CD14-positive monocyte (primary cell): Measurements from ENCODE around the gene STXBP6. TPM values are rescaled to one million over a fixed set of nuclear protein-coding genes. Genes with fewer than 3 reads are reported as not detected.

ENCODE experiments used
- DNase-seq, 3 donors: peaks; one replicate each; pipeline ENCODE4 v3.0.0-alpha.2; 2011 to 2022
- H2AFZ ChIP-seq: 2 replicates; pipeline ENCODE4 v1.6.0; 2012; ENCODE audit warnings: mild to moderate bottlenecking, low read depth, low read length, inconsistent platforms; ENCODE audit not compliant: insufficient read depth, poor library complexity, severe bottlenecking
- H3K27ac ChIP-seq, 2 donors: 1 replicate in 1 of 2; 2 replicates in 1 of 2; pipeline ENCODE4 v1.5.1; 2012 to 2013; ENCODE audit warnings: low read length in 2 of 2, control low read depth in 1 of 2, inconsistent platforms in 1 of 2, low read depth in 1 of 2, mild to moderate bottlenecking in 1 of 2
- H3K27me3 ChIP-seq, 2 donors: one replicate each; pipeline versions ENCODE4 v1.6.0 to v1.6.1; 2011 to 2013; ENCODE audit warnings: low read length in 2 of 2; ENCODE audit not compliant: control insufficient read depth in 2 of 2, insufficient read depth in 2 of 2
- H3K36me3 ChIP-seq, 2 donors: replicated peaks in 1 of 2; 1 replicate in 1 of 2; 2 replicates in 1 of 2; pipeline versions ENCODE4 v1.5.1 to v1.6.1; 2012 to 2013; ENCODE audit warnings: low read length in 2 of 2, control low read depth in 1 of 2, inconsistent platforms in 1 of 2, mild to moderate bottlenecking in 1 of 2; ENCODE audit not compliant: insufficient read depth in 2 of 2, control insufficient read depth in 1 of 2
- H3K4me1 ChIP-seq, 2 donors: 1 replicate in 1 of 2; 2 replicates in 1 of 2; pipeline versions ENCODE4 v1.5.1 to v1.6.1; 2012 to 2013; ENCODE audit warnings: low read length in 2 of 2, control low read depth in 1 of 2, inconsistent platforms in 1 of 2, mild to moderate bottlenecking in 1 of 2, moderate library complexity in 1 of 2; ENCODE audit not compliant: insufficient read depth in 2 of 2, control insufficient read depth in 1 of 2
- H3K4me2 ChIP-seq: replicated peaks from 2 replicates; pipeline ENCODE3; 2012; ENCODE audit warnings: low read length, moderate library complexity, mild to moderate bottlenecking; ENCODE audit not compliant: poor library complexity, severe bottlenecking; ENCODE audit errors: extremely low read depth
- H3K4me3 ChIP-seq, 3 experiments: fragments of 200-600 bp in 1 of 3; sonication (generic) in 1 of 3; replicated peaks in 1 of 3; 1 replicate in 2 of 3; 2 replicates in 1 of 3; pipeline ENCODE4 v1.5.1; 2011 to 2013; ENCODE audit warnings: low read length in 3 of 3, mild to moderate bottlenecking in 3 of 3, control low read depth in 2 of 3, low read depth in 2 of 3, inconsistent platforms in 1 of 3, moderate library complexity in 1 of 3
- H3K79me2 ChIP-seq: 2 replicates; pipeline ENCODE4 v1.6.0; 2012; ENCODE audit warnings: mild to moderate bottlenecking, control low read depth, inconsistent platforms, low read length, moderate library complexity; ENCODE audit not compliant: insufficient read depth
- H3K9ac ChIP-seq: 2 replicates; pipeline ENCODE4 v1.6.0; 2017; ENCODE audit warnings: low read length, mild to moderate bottlenecking; ENCODE audit not compliant: insufficient read depth, poor library complexity, severe bottlenecking
- H3K9me3 ChIP-seq, 2 donors: replicated peaks in 1 of 2; 1 replicate in 1 of 2; 2 replicates in 1 of 2; pipeline versions ENCODE4 v1.5.1 to v1.6.1; 2012 to 2013; ENCODE audit warnings: low read length in 2 of 2, control low read depth in 1 of 2; ENCODE audit not compliant: control insufficient read depth in 1 of 2, insufficient read depth in 1 of 2
- H4K20me1 ChIP-seq: 2 replicates; pipeline ENCODE4 v1.6.0; 2012; ENCODE audit warnings: mild to moderate bottlenecking, low read length, control low read depth, moderate library complexity; ENCODE audit not compliant: insufficient read depth
- H3K27ac Mint-ChIP-seq, 7 donors: one replicate each; pipeline ENCODE4 v1.8.0; 2020; ENCODE audit warnings: mild to moderate bottlenecking in 7 of 7, mixed read lengths in 7 of 7, moderate library complexity in 6 of 7, inconsistent platforms in 2 of 7
- H3K27me3 Mint-ChIP-seq, 3 donors: one replicate each; pipeline ENCODE4 v1.8.0; 2021 to 2022; ENCODE audit warnings: low read depth in 3 of 3, mild to moderate bottlenecking in 3 of 3, mixed read lengths in 3 of 3, moderate library complexity in 3 of 3, inconsistent platforms in 1 of 3
- H3K36me3 Mint-ChIP-seq, 2 donors: one replicate each; pipeline ENCODE4 v1.8.0; 2020; ENCODE audit warnings: mixed read lengths in 2 of 2, inconsistent platforms in 1 of 2, mild to moderate bottlenecking in 1 of 2
- H3K4me1 Mint-ChIP-seq: one replicate; pipeline ENCODE4 v1.8.0; 2020; ENCODE audit warnings: mild to moderate bottlenecking, mixed read lengths
- H3K4me3 Mint-ChIP-seq, 2 donors: one replicate each; pipeline ENCODE4 v1.8.0; 2020; ENCODE audit warnings: mild to moderate bottlenecking in 2 of 2, mixed read lengths in 2 of 2, moderate library complexity in 1 of 2
- H3K9me3 Mint-ChIP-seq, 7 donors: one replicate each; pipeline ENCODE4 v1.8.0; 2020 to 2022; ENCODE audit warnings: mixed read lengths in 7 of 7, mild to moderate bottlenecking in 6 of 7, moderate library complexity in 6 of 7, inconsistent platforms in 2 of 7
- WGBS: methylation state at CpG from one replicate; pipeline ENCODE4 v1.1.5; 2013; ENCODE audit warnings: missing lambda C conversion rate; ENCODE audit not compliant: insufficient coverage; 5-methylcytosine and 5-hydroxymethylcytosine counted together
- intact Hi-C, 2 donors: fragments of 100-400 bp; cut with micrococcal nuclease; formaldehyde crosslinking; loops; one replicate each; pipeline versions ENCODE4 v1.15.0 to v1.15.1; 2023
- polyA plus RNA-seq, 3 donors: library from polyadenylated mRNA; depleted of rRNA in 1 of 3; unstranded in 2 of 3; stranded (reverse) in 1 of 3; fragments of 300-500 nt in 2 of 3; fragments of >200 nt in 1 of 3; fragmentation: Illumina TruSeq in 2 of 3; gene quantifications; 1 replicate in 2 of 3; 2 replicates in 1 of 3; pipeline ENCODE4 v1.2.3, GENCODE V29; 2012 to 2021
- TF ChIP-seq, protein P1 (sequence below): fragments of 200-600 bp; IDR thresholded peaks from one replicate; pipeline ENCODE4 v1.8.0; 2022; ENCODE audit warnings: antibody characterized with exemption, mild to moderate bottlenecking

STXBP6 gene
- polyA plus RNA-seq, 3 donors, result 0.05 to 0.25 (median 0.08) TPM

DNA sequence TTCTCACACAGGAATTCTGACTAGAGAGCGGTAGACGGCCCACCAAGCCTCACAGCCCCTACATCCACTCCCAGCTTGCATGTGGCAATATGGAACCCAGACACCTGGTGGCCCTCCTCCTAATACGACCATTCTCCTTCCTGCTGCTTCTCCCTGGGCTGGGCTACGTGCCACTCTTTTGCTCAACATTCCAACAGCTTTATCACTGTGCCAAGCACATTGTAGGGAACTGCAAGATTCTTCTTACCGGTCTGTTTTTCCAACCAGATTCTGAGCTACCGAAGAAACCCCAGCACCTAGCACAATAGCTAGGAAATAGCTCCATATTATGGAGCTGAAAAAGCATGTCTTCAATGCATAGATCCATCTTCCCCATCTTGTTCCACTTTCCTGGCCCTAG lies 58.1 kb downstream of the STXBP6 start:
- Histone ChIP-seq H3K79me2 (no peaks in the 10 kb centered on the region), H2AFZ (no peak overlapping the region), H3K9me3 (no peaks in the 10 kb centered on the region), H4K20me1 (no peaks in the 10 kb centered on the region), H3K4me1 (peaks cover 25 to 31% of the 10 kb centered on the region in 2 donors), H3K27ac (no peak overlapping the region), H3K4me2 (no peak overlapping the region), H3K4me3 (no peak overlapping the region), H3K27me3 (no peaks in the 10 kb centered on the region), H3K9ac (no peak overlapping the region), H3K36me3 (no peaks in the 10 kb centered on the region)
- Mint-ChIP-seq H3K36me3 (no peaks in the 10 kb centered on the region), H3K4me1 (peaks cover 36% of the 10 kb centered on the region), H3K9me3 (peaks cover 0 to 3% (median 0%) of the 10 kb centered on the region in 7 donors), H3K4me3 (no peak overlapping the region), H3K27ac (no peak overlapping the region), H3K27me3 (peaks cover 0 to 2% (median 0%) of the 10 kb centered on the region in 3 donors)
- WGBS, result 97% methylated on average over 6 of the region's 6 CpGs
- TF ChIP-seq, protein P1, sequence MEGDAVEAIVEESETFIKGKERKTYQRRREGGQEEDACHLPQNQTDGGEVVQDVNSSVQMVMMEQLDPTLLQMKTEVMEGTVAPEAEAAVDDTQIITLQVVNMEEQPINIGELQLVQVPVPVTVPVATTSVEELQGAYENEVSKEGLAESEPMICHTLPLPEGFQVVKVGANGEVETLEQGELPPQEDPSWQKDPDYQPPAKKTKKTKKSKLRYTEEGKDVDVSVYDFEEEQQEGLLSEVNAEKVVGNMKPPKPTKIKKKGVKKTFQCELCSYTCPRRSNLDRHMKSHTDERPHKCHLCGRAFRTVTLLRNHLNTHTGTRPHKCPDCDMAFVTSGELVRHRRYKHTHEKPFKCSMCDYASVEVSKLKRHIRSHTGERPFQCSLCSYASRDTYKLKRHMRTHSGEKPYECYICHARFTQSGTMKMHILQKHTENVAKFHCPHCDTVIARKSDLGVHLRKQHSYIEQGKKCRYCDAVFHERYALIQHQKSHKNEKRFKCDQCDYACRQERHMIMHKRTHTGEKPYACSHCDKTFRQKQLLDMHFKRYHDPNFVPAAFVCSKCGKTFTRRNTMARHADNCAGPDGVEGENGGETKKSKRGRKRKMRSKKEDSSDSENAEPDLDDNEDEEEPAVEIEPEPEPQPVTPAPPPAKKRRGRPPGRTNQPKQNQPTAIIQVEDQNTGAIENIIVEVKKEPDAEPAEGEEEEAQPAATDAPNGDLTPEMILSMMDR, result no peak
- intact Hi-C loops, result no loop called here
- no peak for DNase-seq

DNA sequence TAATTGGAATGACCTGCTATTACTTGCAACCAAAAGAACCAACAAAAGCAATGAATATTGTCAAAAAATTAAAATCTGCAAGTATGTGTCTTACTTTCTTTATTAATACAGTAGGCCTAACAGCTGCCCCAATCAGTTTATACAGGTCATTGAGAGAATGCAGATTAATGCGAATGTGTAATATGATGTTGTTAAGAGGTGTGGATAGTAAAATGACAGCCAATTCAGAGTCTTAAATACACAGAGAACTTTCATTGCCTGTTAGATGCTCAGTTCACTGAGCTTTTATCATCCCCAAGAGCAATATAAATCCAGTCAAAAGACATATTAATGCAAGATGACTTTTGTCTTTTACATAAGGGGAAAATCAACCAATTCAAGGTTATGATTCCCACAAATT lies 58.7 kb downstream of the STXBP6 start:
- Histone ChIP-seq H2AFZ (no peak overlapping the region), H4K20me1 (no peaks in the 10 kb centered on the region), H3K9ac (no peak overlapping the region), H3K79me2 (no peaks in the 10 kb centered on the region), H3K36me3 (no peaks in the 10 kb centered on the region), H3K4me3 (no peak overlapping the region), H3K27me3 (no peaks in the 10 kb centered on the region), H3K4me1 (peaks cover 25 to 33% of the 10 kb centered on the region in 2 donors), H3K4me2 (no peak overlapping the region), H3K9me3 (no peaks in the 10 kb centered on the region), H3K27ac (no peak overlapping the region)
- WGBS, result no CpG with 5 or more reads among the region's 1 CpG
- intact Hi-C loops, result no loop called here
- no peaks in the 10 kb centered on the region for H3K27me3 Mint-ChIP-seq
- H3K9me3 Mint-ChIP-seq, result peaks cover 0 to 3% (median 0%) of the 10 kb centered on the region in 7 donors
- H3K4me1 Mint-ChIP-seq, result peaks cover 36% of the 10 kb centered on the region
- no peak overlapping the region for H3K4me3 Mint-ChIP-seq
- DNase-seq, result no peak
- no peaks in the 10 kb centered on the region for H3K36me3 Mint-ChIP-seq
- TF ChIP-seq, protein P1, result no peak
- no peak overlapping the region for H3K27ac Mint-ChIP-seq
